KMS-11 (cell line): ENCODE measurements around the gene FGF14.

Source experiments
- H2AFZ ChIP-seq: fragments of 200-600 bp; sonication (generic); 2 replicates; pipeline ENCODE4 v1.6.1; 2016; ENCODE audit warnings: antibody characterized with exemption, mixed run types, low read depth
- H3K27ac ChIP-seq: fragments of 200-600 bp; sonication (generic); 2 replicates; pipeline ENCODE4 v1.6.1; 2016; ENCODE audit warnings: mild to moderate bottlenecking, mixed run types
- H3K27me3 ChIP-seq: fragments of 200-600 bp; sonication (generic); 2 replicates; pipeline ENCODE4 v1.6.1; 2017; ENCODE audit warnings: mild to moderate bottlenecking, low read depth, mixed run types, moderate library complexity; ENCODE audit not compliant: insufficient read depth
- H3K36me3 ChIP-seq: fragments of 200-600 bp; sonication (generic); 2 replicates; pipeline ENCODE4 v1.6.1; 2017; ENCODE audit warnings: mild to moderate bottlenecking, mixed run types; ENCODE audit not compliant: insufficient read depth
- H3K4me1 ChIP-seq: fragments of 200-600 bp; sonication (generic); 2 replicates; pipeline ENCODE4 v1.6.1; 2016; ENCODE audit warnings: mild to moderate bottlenecking, low read depth, mixed run types; ENCODE audit not compliant: poor library complexity, severe bottlenecking
- H3K4me2 ChIP-seq: fragments of 200-600 bp; sonication (generic); 2 replicates; pipeline ENCODE4 v1.7.0; 2016; ENCODE audit warnings: mild to moderate bottlenecking, mixed run types
- H3K4me3 ChIP-seq: fragments of 200-600 bp; sonication (generic); IDR thresholded peaks from 2 replicates; pipeline ENCODE4 v1.6.1; 2017; ENCODE audit warnings: low read depth, low read length, mixed read lengths; ENCODE audit not compliant: insufficient read depth
- H3K79me2 ChIP-seq: fragments of 200-600 bp; sonication (generic); 2 replicates; pipeline ENCODE4 v1.6.1; 2016; ENCODE audit warnings: low read depth, mixed run types; ENCODE audit not compliant: insufficient read depth
- H3K9ac ChIP-seq: fragments of 200-600 bp; sonication (generic); 2 replicates; pipeline ENCODE4 v1.6.1; 2016; ENCODE audit warnings: mild to moderate bottlenecking, mixed run types
- H4K20me1 ChIP-seq: fragments of 200-600 bp; sonication (generic); 2 replicates; pipeline ENCODE4 v1.6.1; 2016; ENCODE audit warnings: mild to moderate bottlenecking, mixed run types; ENCODE audit not compliant: insufficient read depth
- TF ChIP-seq, protein P1 (sequence below): fragments of 200-600 bp; sonication (generic); conservative IDR thresholded peaks from 2 replicates; pipeline ENCODE4 v1.6.1; 2017; ENCODE audit warnings: low read depth, mild to moderate bottlenecking, antibody characterized with exemption, low read length, moderate library complexity, mixed read lengths

Gene FGF14

DNA sequence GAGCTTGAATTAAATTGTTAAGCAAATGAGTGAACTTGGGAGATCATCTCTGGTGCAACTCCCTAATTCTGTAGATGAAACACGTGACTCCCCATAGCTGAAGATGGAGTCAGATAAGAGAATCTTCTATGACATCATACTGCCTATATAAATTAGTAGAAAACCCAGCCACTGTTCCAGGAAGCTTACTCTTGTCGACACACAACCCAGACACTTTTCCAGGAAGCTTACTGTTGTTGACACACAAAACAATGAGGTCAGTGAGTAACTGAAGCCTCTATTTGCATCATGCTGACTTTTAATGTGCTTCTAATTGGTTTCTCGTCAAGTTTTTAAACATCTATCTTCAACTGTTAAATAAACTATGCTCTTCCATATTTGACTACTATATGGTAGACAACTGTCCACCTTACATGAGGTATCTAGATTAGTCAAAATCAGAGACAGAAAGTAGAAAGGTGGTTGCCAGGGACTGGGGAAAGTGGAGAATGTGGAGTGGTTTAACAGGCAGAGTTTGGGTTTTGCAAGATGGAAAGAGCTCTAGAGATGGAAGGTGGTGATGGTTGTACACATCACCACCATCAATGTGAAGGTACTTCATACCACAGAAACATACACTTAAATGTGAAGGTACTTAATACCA is 168.2 kb downstream of the FGF14 start:
- TF ChIP-seq, protein P1, sequence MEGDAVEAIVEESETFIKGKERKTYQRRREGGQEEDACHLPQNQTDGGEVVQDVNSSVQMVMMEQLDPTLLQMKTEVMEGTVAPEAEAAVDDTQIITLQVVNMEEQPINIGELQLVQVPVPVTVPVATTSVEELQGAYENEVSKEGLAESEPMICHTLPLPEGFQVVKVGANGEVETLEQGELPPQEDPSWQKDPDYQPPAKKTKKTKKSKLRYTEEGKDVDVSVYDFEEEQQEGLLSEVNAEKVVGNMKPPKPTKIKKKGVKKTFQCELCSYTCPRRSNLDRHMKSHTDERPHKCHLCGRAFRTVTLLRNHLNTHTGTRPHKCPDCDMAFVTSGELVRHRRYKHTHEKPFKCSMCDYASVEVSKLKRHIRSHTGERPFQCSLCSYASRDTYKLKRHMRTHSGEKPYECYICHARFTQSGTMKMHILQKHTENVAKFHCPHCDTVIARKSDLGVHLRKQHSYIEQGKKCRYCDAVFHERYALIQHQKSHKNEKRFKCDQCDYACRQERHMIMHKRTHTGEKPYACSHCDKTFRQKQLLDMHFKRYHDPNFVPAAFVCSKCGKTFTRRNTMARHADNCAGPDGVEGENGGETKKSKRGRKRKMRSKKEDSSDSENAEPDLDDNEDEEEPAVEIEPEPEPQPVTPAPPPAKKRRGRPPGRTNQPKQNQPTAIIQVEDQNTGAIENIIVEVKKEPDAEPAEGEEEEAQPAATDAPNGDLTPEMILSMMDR, result no peak
- Histone ChIP-seq H3K4me2 (no peak overlapping the region), H3K36me3 (no peaks in the 10 kb centered on the region), H3K4me3 (no peak overlapping the region), H3K27me3 (no peaks in the 10 kb centered on the region), H2AFZ (no peak overlapping the region), H3K27ac (no peak overlapping the region), H3K79me2 (no peaks in the 10 kb centered on the region), H3K4me1 (no peaks in the 10 kb centered on the region), H4K20me1 (no peaks in the 10 kb centered on the region), H3K9ac (no peak overlapping the region)

DNA sequence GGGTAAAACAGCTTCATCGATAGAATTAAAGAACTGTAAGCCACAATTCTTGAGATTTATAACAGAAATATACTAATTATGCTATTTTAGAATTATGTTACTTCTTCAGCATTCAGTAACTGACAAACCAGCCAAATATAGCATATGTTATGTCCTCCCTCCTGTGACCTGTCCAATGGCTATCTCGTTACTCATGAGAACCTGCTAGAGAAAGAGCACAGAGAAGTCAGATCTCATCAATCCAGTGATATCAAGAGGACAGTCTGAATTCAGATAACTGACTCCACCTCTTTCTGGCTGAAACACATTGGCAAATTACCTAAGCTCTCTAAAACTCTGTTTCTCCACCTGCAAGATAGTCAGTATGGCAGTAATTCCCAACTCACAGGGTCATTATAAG is 170.4 kb downstream of the FGF14 start:
- Histone ChIP-seq H4K20me1 (no peaks in the 10 kb centered on the region), H3K4me2 (no peak overlapping the region), H3K27ac (no peak overlapping the region), H3K4me3 (no peak overlapping the region), H3K9ac (no peak overlapping the region), H3K27me3 (no peaks in the 10 kb centered on the region), H3K36me3 (no peaks in the 10 kb centered on the region), H3K4me1 (no peaks in the 10 kb centered on the region), H3K79me2 (no peaks in the 10 kb centered on the region), H2AFZ (no peak overlapping the region)
- TF ChIP-seq, protein P1, result no peak

DNA sequence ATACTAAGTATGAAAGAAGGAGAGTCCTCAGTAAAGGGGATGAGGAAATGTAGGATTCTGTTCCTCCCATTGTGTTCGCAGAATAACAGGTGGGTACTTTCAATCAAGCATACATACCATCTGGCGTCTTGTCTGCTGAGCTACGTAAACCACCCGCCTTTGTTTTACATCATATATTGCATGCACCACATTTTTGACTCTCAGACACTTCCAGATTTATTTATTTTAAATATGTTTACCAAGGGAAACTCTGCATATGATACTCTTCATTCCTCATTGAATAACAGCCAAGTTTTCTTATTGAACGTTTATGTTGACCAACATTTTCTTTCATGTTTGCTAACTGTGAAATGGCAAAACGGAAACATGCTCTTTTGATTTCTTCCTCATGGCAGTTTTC is 174.1 kb downstream of the FGF14 start:
- Histone ChIP-seq H3K9ac (no peak overlapping the region), H2AFZ (no peak overlapping the region)
- TF ChIP-seq, protein P1, result no peak

DNA sequence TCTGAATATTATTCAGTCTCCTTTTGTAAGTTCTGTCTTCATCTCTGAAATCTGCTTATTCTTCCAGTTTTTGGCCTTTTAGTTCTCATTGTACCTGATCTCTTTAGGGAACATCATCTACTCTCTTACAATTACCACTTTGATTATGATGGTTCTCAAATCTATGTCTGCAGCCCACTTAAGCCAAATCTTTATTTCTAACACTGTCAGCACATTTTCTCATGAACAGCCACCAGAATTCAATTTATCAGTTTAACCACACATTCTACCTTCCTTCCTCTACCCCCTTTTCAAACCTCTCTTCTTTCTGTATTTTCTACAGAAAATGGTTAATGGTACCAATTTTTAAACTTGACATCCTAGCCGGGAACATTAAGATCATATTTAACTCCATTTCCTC is 175.3 kb downstream of the FGF14 start:
- no peaks in the 10 kb centered on the region for H4K20me1 ChIP-seq
- no peak overlapping the region for H3K9ac ChIP-seq
- H3K36me3 ChIP-seq, result no peaks in the 10 kb centered on the region
- H3K27ac ChIP-seq, result no peak overlapping the region
- no peaks in the 10 kb centered on the region for H3K4me1 ChIP-seq
- no peak overlapping the region for H2AFZ ChIP-seq
- H3K27me3 ChIP-seq, result no peaks in the 10 kb centered on the region
- H3K79me2 ChIP-seq, result no peaks in the 10 kb centered on the region
- H3K4me3 ChIP-seq, result no peak overlapping the region
- TF ChIP-seq, protein P1, result no peak
- no peak overlapping the region for H3K4me2 ChIP-seq

More for the DNA sequence above, 174.1 kb downstream of the FGF14 start:
- Histone ChIP-seq H4K20me1 (no peaks in the 10 kb centered on the region), H3K79me2 (no peaks in the 10 kb centered on the region), H3K27me3 (no peaks in the 10 kb centered on the region), H3K4me2 (no peak overlapping the region), H3K4me3 (no peak overlapping the region), H3K4me1 (no peaks in the 10 kb centered on the region), H3K36me3 (no peaks in the 10 kb centered on the region), H3K27ac (no peak overlapping the region)
